CD4-positive, alpha-beta T cell treated with Interleukin-6 for 4 hours (primary cell): Measurements from ENCODE around the gene RPRD1B.

Experiments
- DNase-seq: peaks from one replicate; pipeline ENCODE4 v3.0.0-alpha.2; 2020; ENCODE audit warnings: mixed read lengths

RPRD1B gene

GRCh38 chr20:38108986-38109541 lies 75.5 kb downstream of the RPRD1B start:
- no peak for DNase-seq

DNA sequence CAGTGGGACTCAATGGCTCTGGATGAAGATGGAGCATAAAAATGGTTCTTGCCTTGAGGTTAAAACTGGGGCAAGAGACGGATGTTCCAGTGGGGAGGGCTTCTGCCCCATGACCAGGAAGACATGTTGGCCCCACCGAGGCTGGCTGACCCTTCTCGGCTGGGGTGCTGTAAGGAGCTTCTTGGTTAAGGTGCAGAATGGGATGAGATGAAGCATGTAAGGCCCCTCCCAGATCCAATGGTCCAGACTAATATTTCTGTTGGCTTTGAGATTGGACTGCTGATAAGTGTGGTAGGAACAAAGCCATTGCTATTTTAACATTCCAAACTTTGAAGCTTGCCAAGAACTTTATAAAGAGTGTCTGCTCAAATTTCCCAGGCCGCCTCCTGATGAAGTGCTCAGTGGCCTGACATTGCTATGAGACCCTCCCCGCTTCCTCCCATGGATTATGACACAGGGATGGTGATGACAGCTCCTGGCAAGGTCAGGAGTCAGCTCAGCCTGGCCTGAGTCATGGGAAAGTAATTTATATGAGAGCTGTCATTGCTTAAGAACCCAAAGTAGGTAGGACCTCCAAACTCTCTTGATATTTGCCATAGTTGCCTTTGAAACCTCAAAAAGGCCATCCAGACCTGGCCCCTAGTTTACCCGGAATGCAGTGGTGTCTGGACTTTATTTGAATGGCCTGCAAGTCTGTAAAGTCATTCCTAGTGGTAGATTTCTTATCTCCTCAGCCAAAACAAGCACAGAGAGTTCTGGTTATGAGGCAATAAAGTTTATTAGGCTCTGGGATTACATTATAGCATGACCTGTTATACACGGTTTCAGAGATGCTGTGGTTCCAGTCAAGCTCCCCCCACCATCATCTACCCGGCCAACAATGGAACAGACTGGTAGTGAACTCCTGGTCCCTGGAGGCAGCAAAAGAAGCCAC lies 76.3 kb downstream of the RPRD1B start:
- DNase-seq: no peak

DNA sequence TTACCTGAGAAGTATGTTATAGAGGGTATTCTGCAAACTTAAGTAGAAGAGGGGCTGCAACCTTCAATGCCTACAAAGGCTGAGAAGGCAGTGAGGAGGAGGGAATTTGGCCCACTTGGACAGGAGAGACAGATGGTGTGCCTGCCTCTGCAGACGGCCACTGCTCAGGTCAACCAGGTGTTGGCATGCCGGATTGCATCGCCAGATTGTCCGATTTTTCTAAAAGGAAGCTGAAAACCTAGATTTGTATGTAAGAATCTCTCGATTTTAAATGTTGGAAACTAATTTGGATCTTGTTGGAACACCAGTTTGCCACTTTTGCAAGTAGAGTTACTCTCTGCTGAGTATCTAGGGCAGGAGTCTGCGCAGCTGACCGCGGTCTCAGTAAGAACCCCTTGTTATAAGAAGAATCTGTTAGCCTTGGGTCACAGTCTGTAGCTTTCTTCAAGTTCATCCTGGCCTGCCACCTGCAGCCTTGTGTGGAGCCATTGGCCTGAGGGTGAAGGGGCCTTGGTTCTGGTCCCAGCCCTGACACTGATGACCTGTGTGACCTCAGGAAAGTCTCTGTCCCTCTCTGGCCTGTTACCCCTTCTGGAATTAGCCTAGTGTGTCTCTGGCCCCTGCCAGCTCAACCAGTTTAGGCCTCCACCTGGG lies 77.1 kb downstream of the RPRD1B start:
- no peak for DNase-seq

DNA sequence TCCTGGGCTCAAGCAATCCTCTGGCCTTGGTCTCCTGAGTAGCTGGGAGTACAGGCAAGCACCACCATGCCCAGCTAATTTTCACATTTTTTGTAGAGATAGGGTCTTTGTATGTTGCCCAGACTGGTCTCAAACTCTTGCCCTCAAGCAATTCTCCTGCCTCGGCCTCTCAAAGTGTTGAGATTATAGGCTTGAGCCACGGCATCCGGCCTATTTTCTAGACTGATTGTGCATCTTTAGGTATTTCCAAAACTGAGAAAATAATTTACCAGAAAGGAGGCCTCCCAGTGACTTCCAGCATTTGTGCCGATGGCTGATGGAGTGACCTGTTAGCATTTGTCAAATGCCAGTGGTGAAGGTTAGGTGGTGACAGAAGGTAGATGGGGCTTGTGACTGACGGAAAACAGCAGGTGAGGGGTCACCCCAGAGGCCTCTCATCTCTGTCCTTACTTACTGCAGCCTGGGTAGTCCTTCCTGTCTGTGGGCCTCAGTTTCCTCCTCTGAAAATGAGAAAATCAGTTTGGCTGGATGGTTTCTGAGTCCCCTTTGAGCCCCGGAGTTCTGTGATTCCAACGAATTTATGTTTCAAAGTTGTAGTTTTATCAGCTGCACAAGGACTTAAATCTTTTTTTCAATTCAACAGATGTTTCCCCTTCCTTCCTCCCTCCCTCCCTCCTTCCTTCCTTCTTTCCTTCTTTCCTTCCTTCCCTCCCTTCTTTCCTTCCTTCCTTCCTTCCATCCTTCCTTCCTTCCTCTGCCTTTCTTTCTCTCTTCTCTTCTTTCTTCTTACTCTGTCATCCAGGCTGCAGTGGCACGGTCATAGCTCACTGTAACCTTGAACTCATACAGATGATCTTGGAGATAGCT lies 78.1 kb downstream of the RPRD1B start:
- no peak for DNase-seq

- no peak for DNase-seq
Measured at GRCh38 chr20:38112261-38112929, 78.8 kb downstream of the RPRD1B start.

GRCh38 chr20:38112930-38113294 lies 79.4 kb downstream of the RPRD1B start:
- no peak for DNase-seq

GRCh38 chr20:38113401-38114325 lies 80.1 kb downstream of the RPRD1B start:
- no peak for DNase-seq

- no peak for DNase-seq
Measured at GRCh38 chr20:38114353-38114791, 80.8 kb downstream of the RPRD1B start.

- DNase-seq: no peak
Measured at GRCh38 chr20:38115205-38115604, 81.7 kb downstream of the RPRD1B start.

- no peak for DNase-seq
Measured at GRCh38 chr20:38115896-38116295, 82.3 kb downstream of the RPRD1B start.

DNA sequence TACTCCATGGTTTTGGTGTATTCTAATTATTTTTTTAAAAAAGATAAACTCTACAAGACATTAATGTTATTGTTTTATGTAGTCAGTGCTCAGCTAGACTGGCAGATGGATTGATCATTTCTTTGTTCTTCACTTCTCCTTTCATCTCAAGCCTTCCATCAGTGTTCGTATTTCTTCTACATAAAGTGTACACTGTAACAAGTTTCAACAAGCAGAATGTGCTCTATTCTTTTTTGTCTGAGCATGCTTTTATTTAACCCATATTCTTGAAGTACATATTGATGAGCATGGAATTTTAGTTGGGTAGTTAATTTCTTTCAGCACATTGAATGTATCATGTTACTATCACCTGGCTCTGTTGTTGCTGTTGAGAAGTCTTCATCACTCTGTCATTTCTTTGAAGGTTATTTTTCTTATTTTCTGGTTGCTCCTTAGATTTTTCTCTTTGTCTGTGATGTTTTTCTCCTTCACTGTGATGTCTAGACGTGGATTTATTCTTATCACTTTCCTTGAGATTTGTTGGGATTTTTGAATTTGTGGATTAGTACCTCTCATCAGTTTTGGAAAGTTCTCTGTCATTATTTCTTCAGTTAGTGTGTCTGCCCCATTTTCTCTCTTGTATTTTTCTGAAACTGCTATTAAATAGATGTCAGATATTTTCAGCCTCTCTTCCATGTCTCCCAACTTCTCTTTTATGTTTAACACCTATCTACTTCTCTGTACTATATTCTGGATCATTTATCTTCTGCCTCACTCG lies 83.0 kb downstream of the RPRD1B start:
- DNase-seq: no peak

DNA sequence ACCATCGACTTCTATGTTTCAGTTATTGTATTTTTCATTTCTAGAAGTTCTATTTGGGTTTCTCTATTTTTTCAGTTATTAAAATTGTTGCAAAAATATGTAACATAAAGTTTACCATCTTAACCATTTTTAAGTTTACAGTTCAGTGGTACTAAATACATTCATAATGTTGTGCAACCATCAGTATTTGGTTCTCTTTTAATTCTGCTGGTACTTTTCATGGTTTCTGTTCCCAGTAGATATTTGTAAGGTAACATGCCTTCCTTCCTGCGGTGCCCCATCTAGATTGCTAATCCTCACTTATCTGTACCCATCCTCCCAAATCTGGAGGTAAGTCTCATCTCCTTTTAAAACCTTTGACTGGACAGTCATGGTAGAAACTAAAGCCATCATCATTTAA lies 83.7 kb downstream of the RPRD1B start:
- no peak for DNase-seq

- no peak for DNase-seq
Measured at GRCh38 chr20:38117635-38118034, 84.1 kb downstream of the RPRD1B start.

DNA sequence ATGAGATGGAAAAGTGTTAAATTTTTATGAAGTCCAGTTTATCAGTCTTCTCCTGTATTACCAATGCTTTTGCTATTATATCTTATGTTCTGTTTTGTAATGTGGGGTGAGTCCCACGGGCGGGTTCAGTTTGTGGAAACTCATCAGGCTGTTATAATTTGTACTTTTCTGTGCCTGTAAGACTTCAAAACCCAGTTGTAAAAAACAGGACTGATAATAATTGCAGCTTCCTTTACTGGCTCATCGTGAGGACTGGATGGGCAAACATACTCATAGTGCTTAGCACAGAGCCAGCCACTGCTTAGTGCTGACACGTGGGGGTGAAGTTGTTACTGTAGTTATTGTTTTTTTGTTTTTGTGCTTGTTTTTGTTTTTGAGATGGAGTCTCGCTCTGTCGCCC lies 85.9 kb downstream of the RPRD1B start:
- DNase-seq: no peak

DNA sequence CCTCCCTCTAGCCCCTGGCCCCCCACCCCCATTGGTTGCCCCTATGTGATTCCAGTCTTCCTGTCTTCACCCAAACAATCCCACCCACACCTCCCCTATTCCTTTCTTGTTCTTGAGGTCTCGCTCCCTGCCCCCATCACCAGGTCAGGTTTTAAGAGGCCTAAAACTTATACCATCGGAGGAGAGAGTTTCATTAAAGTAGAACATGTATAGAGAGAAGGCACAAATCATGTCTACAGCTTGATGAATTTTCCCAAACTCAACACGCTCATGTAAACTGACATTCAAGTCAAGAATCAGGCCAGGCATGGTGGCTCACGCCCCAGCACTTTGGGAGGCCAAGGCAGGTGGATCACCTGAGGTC lies 87.1 kb downstream of the RPRD1B start:
- no peak for DNase-seq

GRCh38 chr20:38121741-38122140 lies 88.2 kb downstream of the RPRD1B start:
- DNase-seq: no peak

DNA sequence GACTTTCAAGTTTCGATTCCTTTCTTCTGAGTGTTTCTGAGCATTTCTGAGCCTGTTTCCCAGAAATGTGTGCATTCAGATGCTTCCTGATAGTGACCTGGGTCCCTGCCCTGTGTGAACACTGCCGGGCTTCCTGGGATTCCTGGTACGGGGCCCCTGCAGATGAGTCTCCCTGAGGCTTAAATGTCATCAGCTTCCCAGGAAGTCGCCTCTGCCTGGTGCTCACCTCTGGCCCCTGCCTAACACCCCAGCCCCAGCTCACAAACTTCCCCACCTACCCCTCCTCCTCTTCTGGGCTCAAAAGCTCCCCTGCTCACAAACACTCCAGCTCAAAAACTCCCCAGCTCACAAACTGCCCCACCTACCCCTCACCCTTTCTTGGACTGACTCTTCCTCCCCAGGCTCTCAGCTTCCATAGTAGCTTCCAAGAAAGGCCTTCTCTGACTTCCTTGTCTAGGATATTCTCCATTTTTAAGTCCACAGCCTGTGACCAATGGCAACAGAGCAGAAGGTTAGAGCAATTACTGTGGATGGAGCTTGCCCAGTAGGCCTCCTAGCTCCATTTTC lies 89.6 kb downstream of the RPRD1B start:
- DNase-seq: no peak

- DNase-seq: no peak
Measured at GRCh38 chr20:38125157-38126056, 91.9 kb downstream of the RPRD1B start.
